WTC11 (cell line): ENCODE results near the gene UTP20. TPM values are rescaled to one million over a fixed set of nuclear protein-coding genes. Genes with fewer than 3 reads are reported as not detected.

Experiments
- ATAC-seq: fragments of 200-7000 bp; cut with Tn5 transposase; 2 replicates; pipeline ENCODE4 v1.10.0; 2021; ENCODE audit warnings: mild to moderate bottlenecking, moderate library complexity
- CTCF ChIA-PET: fragments of 300-600 bp; sonication (Branson Sonifier 250); formaldehyde crosslinking; loops from one replicate; lab custom pipeline; 2021; ENCODE audit warnings: antibody characterized with exemption; lab: Charles Lee
- POLR2A ChIA-PET: fragments of 350-600 bp; sonication (Branson Sonifier 250); formaldehyde crosslinking; loops from one replicate; lab custom pipeline; 2021; ENCODE audit warnings: antibody characterized with exemption; lab: Charles Lee
- DNase-seq: peaks from one replicate; pipeline ENCODE4 v3.0.0; 2021; ENCODE audit warnings: low spot score
- H3K27ac Mint-ChIP-seq: 2 replicates; pipeline ENCODE4 v1.8.0; 2021; ENCODE audit warnings: mixed read lengths
- H3K27me3 Mint-ChIP-seq: 2 replicates; pipeline ENCODE4 v1.8.0; 2021; ENCODE audit warnings: low read depth, mild to moderate bottlenecking, moderate library complexity, mixed read lengths
- H3K36me3 Mint-ChIP-seq: 2 replicates; pipeline ENCODE4 v1.8.0; 2021; ENCODE audit warnings: mixed read lengths
- H3K4me1 Mint-ChIP-seq: 2 replicates; pipeline ENCODE4 v1.8.0; 2022; ENCODE audit warnings: mixed read lengths
- H3K4me3 Mint-ChIP-seq: 2 replicates; pipeline ENCODE4 v1.8.0; 2021; ENCODE audit warnings: mild to moderate bottlenecking, moderate library complexity, mixed read lengths
- H3K9me3 Mint-ChIP-seq: 2 replicates; pipeline ENCODE4 v1.8.0; 2021; ENCODE audit warnings: mixed read lengths
- ATF3 ChIP-seq: sonication (generic); formaldehyde crosslinking; conservative IDR thresholded peaks from 2 replicates; pipeline ENCODE4 v1.8.1; 2022; ENCODE audit warnings: mild to moderate bottlenecking, missing genetic modification reagents
- ATF6 ChIP-seq: sonication (generic); formaldehyde crosslinking; IDR thresholded peaks from 2 replicates; pipeline ENCODE4 v1.8.1; 2023; ENCODE audit warnings: mild to moderate bottlenecking, missing genetic modification reagents
- CBFB ChIP-seq: sonication (generic); formaldehyde crosslinking; IDR thresholded peaks from 2 replicates; pipeline ENCODE4 v1.8.1; 2022; ENCODE audit warnings: mild to moderate bottlenecking, low read depth, missing genetic modification reagents
- CTCF ChIP-seq: fragments of 200-600 bp; IDR thresholded peaks from 2 replicates; pipeline ENCODE4 v1.8.0; 2022; ENCODE audit warnings: antibody characterized with exemption
- ELF4 ChIP-seq: sonication (generic); formaldehyde crosslinking; IDR thresholded peaks from 2 replicates; pipeline ENCODE4 v1.8.1; 2022; ENCODE audit warnings: low read depth, mild to moderate bottlenecking, moderate library complexity, missing genetic modification reagents
- EMX1 ChIP-seq: fragments of 250-450 bp; sonication (Bioruptor Pico); IDR thresholded peaks from 2 replicates; pipeline ENCODE4 v1.8.0; 2021; ENCODE audit warnings: mild to moderate bottlenecking
- NR2C2 ChIP-seq: sonication (generic); formaldehyde crosslinking; IDR thresholded peaks from 2 replicates; pipeline ENCODE4 v1.8.0; 2022; ENCODE audit warnings: mild to moderate bottlenecking, missing genetic modification reagents
- NR3C1 ChIP-seq: sonication (generic); formaldehyde crosslinking; conservative IDR thresholded peaks from 2 replicates; pipeline ENCODE4 v1.8.1; 2023; ENCODE audit warnings: low read depth, mild to moderate bottlenecking, missing genetic modification reagents
- PREB ChIP-seq: sonication (generic); formaldehyde crosslinking; IDR thresholded peaks from 2 replicates; pipeline ENCODE4 v1.8.1; 2022; ENCODE audit warnings: mild to moderate bottlenecking, missing genetic modification reagents, moderate library complexity, borderline replicate concordance
- RELA ChIP-seq: sonication (generic); formaldehyde crosslinking; IDR thresholded peaks from 2 replicates; pipeline ENCODE4 v1.8.1; 2022; ENCODE audit warnings: missing genetic modification reagents, mild to moderate bottlenecking, borderline replicate concordance
- SMAD4 ChIP-seq: sonication (generic); formaldehyde crosslinking; IDR thresholded peaks from 2 replicates; pipeline ENCODE4 v1.8.0; 2022; ENCODE audit warnings: mild to moderate bottlenecking, missing genetic modification reagents
- STAT6 ChIP-seq: sonication (generic); formaldehyde crosslinking; conservative IDR thresholded peaks from 2 replicates; pipeline ENCODE4 v1.8.1; 2023; ENCODE audit warnings: mild to moderate bottlenecking, low read depth, missing genetic modification reagents, moderate library complexity
- TCF7 ChIP-seq: sonication (generic); formaldehyde crosslinking; IDR thresholded peaks from 2 replicates; pipeline ENCODE4 v1.8.0; 2022; ENCODE audit warnings: mild to moderate bottlenecking, low read depth, missing genetic modification reagents, moderate library complexity
- USF1 ChIP-seq: sonication (generic); formaldehyde crosslinking; IDR thresholded peaks from 2 replicates; pipeline ENCODE4 v1.8.0; 2022; ENCODE audit warnings: mild to moderate bottlenecking, missing genetic modification reagents
- ZBTB43 ChIP-seq: sonication (generic); formaldehyde crosslinking; IDR thresholded peaks from 2 replicates; pipeline ENCODE4 v1.8.1; 2023; ENCODE audit warnings: mild to moderate bottlenecking, missing genetic modification reagents
- ZNF317 ChIP-seq: sonication (generic); formaldehyde crosslinking; IDR thresholded peaks from 2 replicates; pipeline ENCODE4 v1.8.1; 2023; ENCODE audit warnings: low read depth, mild to moderate bottlenecking, moderate library complexity, missing genetic modification reagents, borderline replicate concordance
- ZNF671 ChIP-seq: fragments of 250-450 bp; sonication (Bioruptor Pico); IDR thresholded peaks from 2 replicates; pipeline ENCODE4 v1.8.0; 2021; ENCODE audit warnings: mild to moderate bottlenecking
- total RNA-seq: library from RNA; stranded (reverse); gene quantifications from 3 replicates; pipeline ENCODE4 v1.2.3, GENCODE V29; 2021

UTP20 gene
- total RNA-seq, 1 experiment from 2014 or later, result 34.1 TPM

- TF ChIP-seq ATF3 (CRISPR knock-in tag), result no peak
- TF ChIP-seq ZBTB43, result no peak
- TF ChIP-seq ELF4 (CRISPR knock-in tag), result no peak
- TF ChIP-seq SMAD4, result no peak
- no peak for TF ChIP-seq ATF6 (CRISPR knock-in tag)
- TF ChIP-seq NR2C2, result no peak
- no peak for TF ChIP-seq CBFB (CRISPR knock-in tag)
- no peak for TF ChIP-seq RELA
- TF ChIP-seq STAT6 (CRISPR knock-in tag), result no peak
- no peak for TF ChIP-seq NR3C1 (CRISPR knock-in tag)
- no peak for TF ChIP-seq CTCF
- TF ChIP-seq USF1, result no peak
- no peak for TF ChIP-seq TCF7 (CRISPR knock-in tag)
- no peak for TF ChIP-seq PREB (CRISPR knock-in tag)
- TF ChIP-seq ZNF671 (CRISPR knock-in tag), result no peak
- TF ChIP-seq EMX1 (CRISPR knock-in tag), result no peak
- TF ChIP-seq ZNF317 (CRISPR knock-in tag), result no peak
- CTCF ChIA-PET, result interaction anchor here (1.8 kb wide), 1 partner anchor 105 kb away, joined by 4 read pairs; no protein-coding TSS in a partner anchor
Observed at GRCh38 chr12:101277443-101277842, 2.5 kb upstream of the UTP20 start.

More at GRCh38 chr12:101277443-101277842, 2.5 kb upstream of the UTP20 start:
- Mint-ChIP-seq H3K27me3 (peaks cover 2% of the 10 kb centered on the region; the same call in 1 of the 2 replicates), H3K4me1 (no peaks in the 10 kb centered on the region), H3K4me3 (no peak overlapping the region), H3K27ac (no peak overlapping the region), H3K36me3 (peaks cover 5% of the 10 kb centered on the region; the same call in 1 of the 2 replicates), H3K9me3 (no peaks in the 10 kb centered on the region)
- ATAC-seq (no peak), DNase-seq (no peak)
- POLR2A ChIA-PET, result no interaction called here
